Glutamatergic neuron (in vitro differentiated cells): Measurements from ENCODE around the gene DNAJA4. TPM values are rescaled to one million over a fixed set of nuclear protein-coding genes. Genes with fewer than 3 reads are reported as not detected.
A peak's percentile ranks its signal among the peaks of the same experiment; 100 is the strongest.

Source experiments
- DNase-seq: peaks from one replicate; pipeline ENCODE4 v3.0.0; 2022
- H3K27ac Mint-ChIP-seq: one replicate; pipeline ENCODE4 v1.8.0; 2020; ENCODE audit warnings: mild to moderate bottlenecking, mixed read lengths, inconsistent platforms; ENCODE audit not compliant: unreplicated experiment
- H3K27me3 Mint-ChIP-seq: one replicate; pipeline ENCODE4 v1.8.0; 2020; ENCODE audit warnings: mild to moderate bottlenecking, moderate library complexity, mixed read lengths, inconsistent platforms; ENCODE audit not compliant: unreplicated experiment
- H3K36me3 Mint-ChIP-seq: one replicate; pipeline ENCODE4 v1.8.0; 2020; ENCODE audit warnings: mild to moderate bottlenecking, mixed read lengths, inconsistent platforms; ENCODE audit not compliant: unreplicated experiment
- H3K4me1 Mint-ChIP-seq: one replicate; pipeline ENCODE4 v1.8.0; 2020; ENCODE audit warnings: mild to moderate bottlenecking, low read depth, mixed read lengths, inconsistent platforms; ENCODE audit not compliant: unreplicated experiment
- H3K4me3 Mint-ChIP-seq: one replicate; pipeline ENCODE4 v1.8.0; 2020; ENCODE audit warnings: mild to moderate bottlenecking, mixed read lengths, inconsistent platforms; ENCODE audit not compliant: unreplicated experiment
- H3K9me3 Mint-ChIP-seq: one replicate; pipeline ENCODE4 v1.8.0; 2020; ENCODE audit warnings: mild to moderate bottlenecking, moderate library complexity, mixed read lengths, inconsistent platforms; ENCODE audit not compliant: unreplicated experiment
- CTCF ChIP-seq: fragments of 200-600 bp; sonication (generic); IDR thresholded peaks from one replicate; pipeline ENCODE4 v1.5.0; 2021; ENCODE audit not compliant: partially characterized antibody, unreplicated experiment
- total RNA-seq: library from RNA; stranded (reverse); fragmentation: NEBNext Ultra II Directional; extraction: Animal tissue kit (Norgen Biotek cat#: 25700); gene quantifications from one replicate; pipeline ENCODE4 v1.2.1, GENCODE V29; 2021; ENCODE audit not compliant: unreplicated experiment

DNAJA4 gene
- total RNA-seq, 1 donor from 2014 or later: 2.4 TPM

- no peak overlapping the region for H3K27ac Mint-ChIP-seq
- H3K9me3 Mint-ChIP-seq: peaks cover 4% of the 10 kb centered on the region
- H3K27me3 Mint-ChIP-seq: peaks cover 9% of the 10 kb centered on the region
- no peak for TF ChIP-seq CTCF
- H3K36me3 Mint-ChIP-seq: no peaks in the 10 kb centered on the region
- peaks cover 4% of the 10 kb centered on the region for H3K4me1 Mint-ChIP-seq
- H3K4me3 Mint-ChIP-seq: no peak overlapping the region
- DNase-seq: no peak
Measured at GRCh38 chr15:78237146-78237545, 27.2 kb upstream of the DNAJA4 start.

GRCh38 chr15:78239811-78240210 lies 24.6 kb upstream of the DNAJA4 start:
- no peak for DNase-seq

GRCh38 chr15:78241017-78241416 lies 23.3 kb upstream of the DNAJA4 start:
- Mint-ChIP-seq H3K27ac (no peak overlapping the region), H3K4me1 (peaks cover 8% of the 10 kb centered on the region), H3K9me3 (peaks cover 15% of the 10 kb centered on the region), H3K27me3 (peaks cover 7% of the 10 kb centered on the region), H3K4me3 (no peak overlapping the region), H3K36me3 (no peaks in the 10 kb centered on the region)
- peak; percentile 84 for TF ChIP-seq CTCF
- DNase-seq: peak; percentile 96

More at GRCh38 chr15:78239811-78240210, 24.6 kb upstream of the DNAJA4 start:
- Mint-ChIP-seq H3K27ac (no peak overlapping the region), H3K27me3 (peaks cover 9% of the 10 kb centered on the region), H3K4me1 (peaks cover 8% of the 10 kb centered on the region), H3K4me3 (no peak overlapping the region), H3K9me3 (peaks cover 11% of the 10 kb centered on the region), H3K36me3 (no peaks in the 10 kb centered on the region)
- TF ChIP-seq CTCF: no peak

- TF ChIP-seq CTCF: peak; percentile 52
- Mint-ChIP-seq H3K4me1 (peaks cover 8% of the 10 kb centered on the region), H3K36me3 (no peaks in the 10 kb centered on the region), H3K9me3 (peaks cover 18% of the 10 kb centered on the region), H3K27ac (no peak overlapping the region), H3K27me3 (peaks cover 7% of the 10 kb centered on the region), H3K4me3 (no peak overlapping the region)
- DNase-seq: peak; percentile 77
Measured at GRCh38 chr15:78242128-78242527, 22.2 kb upstream of the DNAJA4 start.

GRCh38 chr15:78243058-78243457 lies 21.3 kb upstream of the DNAJA4 start:
- Mint-ChIP-seq H3K27ac (no peak overlapping the region), H3K4me1 (peaks cover 8% of the 10 kb centered on the region), H3K27me3 (peaks cover 7% of the 10 kb centered on the region), H3K4me3 (no peak overlapping the region), H3K36me3 (no peaks in the 10 kb centered on the region), H3K9me3 (peaks cover 20% of the 10 kb centered on the region)
- no peak for TF ChIP-seq CTCF
- DNase-seq: peak; percentile 35
